Measurements from ENCODE around the gene OR9A4.

Gene OR9A4

DNA sequence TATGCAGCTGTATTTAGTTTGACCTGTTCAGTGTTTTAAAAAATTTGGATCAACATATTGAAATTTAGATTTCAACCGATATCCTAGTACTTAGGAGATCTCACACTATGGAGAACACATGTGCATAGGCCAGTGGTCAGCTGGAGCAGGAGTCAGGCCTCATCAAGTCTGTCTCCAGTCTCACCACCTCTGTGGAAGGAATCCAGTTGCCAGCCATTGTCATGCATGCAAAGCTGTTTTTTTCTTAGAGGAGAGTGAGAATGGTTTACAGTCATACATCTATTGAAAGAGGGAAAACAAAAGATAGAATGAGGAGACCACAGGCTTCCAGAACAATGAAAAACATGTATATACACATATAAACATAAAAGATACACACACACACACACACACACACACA, 38.1 kb downstream of the OR9A4 start:
- Histone ChIP-seq H3K36me3 (ENCODE audit: insufficient read depth, insufficient read length, low read length) (no peaks in the 10 kb centered on the region), H3K9me3 (ENCODE audit: insufficient read depth, low read length) (no peaks in the 10 kb centered on the region), H3K27me3 (ENCODE audit: insufficient read depth, insufficient read length) (no peaks in the 10 kb centered on the region), H3K4me3 (ENCODE audit: insufficient read length, low read depth) (no peak overlapping the region), H3K4me1 (ENCODE audit: insufficient read depth, insufficient read length) (no peaks in the 10 kb centered on the region), H3K9ac (ENCODE audit: insufficient read length, low read depth) (no peak overlapping the region)
- TF ChIP-seq SUZ12 (IDR thresholded peaks at IDR 0.05; ENCODE audit: extremely low read depth, insufficient read depth, insufficient read length) (no peak), ZNF274 (IDR thresholded peaks at IDR 0.05; ENCODE audit: low read depth, low read length) (no peak), YY1 (IDR thresholded peaks at IDR 0.05; ENCODE audit: insufficient read depth, insufficient read length) (no peak)
- peak; percentile 48 for DNase-seq (ENCODE audit: low read depth, low spot score)

DNA sequence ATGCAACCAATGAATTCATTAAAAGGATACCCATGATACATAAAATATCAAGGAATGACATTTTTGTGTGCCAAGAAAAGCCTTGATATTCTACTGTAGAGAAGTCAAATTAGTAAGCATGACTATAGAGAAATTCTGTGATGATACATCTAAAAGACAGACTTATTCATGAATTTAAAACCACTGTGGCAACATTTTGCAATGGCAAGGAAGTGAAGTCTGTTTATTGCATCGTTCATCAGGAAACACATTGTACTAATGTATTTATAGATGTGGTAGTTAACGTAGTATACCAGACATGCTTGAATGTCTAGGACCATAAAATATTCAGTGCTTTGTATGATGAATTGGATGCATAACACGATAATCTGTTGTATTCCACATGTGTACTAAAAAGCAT, 39.9 kb downstream of the OR9A4 start:
- no peak overlapping the region for H3K4me3 ChIP-seq (ENCODE audit: insufficient read length, low read depth)
- H3K9ac ChIP-seq (ENCODE audit: insufficient read length, low read depth), result no peak overlapping the region
- H3K27me3 ChIP-seq (ENCODE audit: insufficient read depth, insufficient read length), result no peaks in the 10 kb centered on the region
- DNase-seq (ENCODE audit: low read depth, low spot score), result no peak
- no peak for TF ChIP-seq ZNF274 (IDR thresholded peaks at IDR 0.05; ENCODE audit: low read depth, low read length)
- TF ChIP-seq YY1 (IDR thresholded peaks at IDR 0.05; ENCODE audit: insufficient read depth, insufficient read length), result no peak
- TF ChIP-seq SUZ12 (IDR thresholded peaks at IDR 0.05; ENCODE audit: extremely low read depth, insufficient read depth, insufficient read length), result no peak
- no peaks in the 10 kb centered on the region for H3K4me1 ChIP-seq (ENCODE audit: insufficient read depth, insufficient read length)
- no peaks in the 10 kb centered on the region for H3K9me3 ChIP-seq (ENCODE audit: insufficient read depth, low read length)
- no peaks in the 10 kb centered on the region for H3K36me3 ChIP-seq (ENCODE audit: insufficient read depth, insufficient read length, low read length)

DNA sequence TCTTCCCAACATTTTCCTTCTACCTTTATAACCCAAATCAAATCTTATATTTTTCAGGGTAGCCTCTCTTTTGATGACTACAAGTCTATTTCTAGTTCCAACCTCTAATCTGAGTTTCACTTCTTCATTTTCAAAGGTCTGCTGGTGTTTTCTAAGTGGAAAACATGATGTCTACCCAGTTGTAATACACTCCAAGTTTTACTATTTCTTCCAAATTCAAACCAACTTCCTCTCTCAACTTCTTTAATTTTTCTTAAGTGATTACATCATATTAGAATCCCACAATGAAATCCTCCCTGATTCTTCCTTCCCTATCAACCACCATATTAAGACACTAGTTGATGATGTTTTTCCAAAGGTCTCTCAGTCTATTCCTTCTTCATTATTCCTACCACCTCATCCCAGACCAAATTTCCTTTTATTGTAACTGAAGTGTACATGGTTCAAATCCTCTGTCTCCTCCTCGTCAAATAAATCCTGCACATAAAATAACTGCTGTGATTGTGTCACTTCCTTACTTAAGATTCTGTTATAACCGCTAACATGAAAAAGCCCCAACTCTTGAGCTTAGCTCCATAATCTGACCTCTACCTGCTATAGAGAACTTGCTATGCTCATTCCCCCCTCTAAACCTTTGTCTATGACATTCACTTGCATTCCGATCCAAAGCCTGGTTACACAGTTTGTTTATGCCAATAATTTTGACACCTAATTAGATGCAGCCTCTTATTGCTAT, 44.7 kb downstream of the OR9A4 start:
- H3K9ac ChIP-seq (ENCODE audit: insufficient read length, low read depth), result no peak overlapping the region
- TF ChIP-seq ZNF274 (IDR thresholded peaks at IDR 0.05; ENCODE audit: low read depth, low read length) (no peak), YY1 (IDR thresholded peaks at IDR 0.05; ENCODE audit: insufficient read depth, insufficient read length) (no peak), SUZ12 (IDR thresholded peaks at IDR 0.05; ENCODE audit: extremely low read depth, insufficient read depth, insufficient read length) (no peak)
- no peaks in the 10 kb centered on the region for H3K4me1 ChIP-seq (ENCODE audit: insufficient read depth, insufficient read length)
- no peak for DNase-seq (ENCODE audit: low read depth, low spot score)
- H3K9me3 ChIP-seq (ENCODE audit: insufficient read depth, low read length), result no peaks in the 10 kb centered on the region
- H3K4me3 ChIP-seq (ENCODE audit: insufficient read length, low read depth), result no peak overlapping the region
- no peaks in the 10 kb centered on the region for H3K36me3 ChIP-seq (ENCODE audit: insufficient read depth, insufficient read length, low read length)
- H3K27me3 ChIP-seq (ENCODE audit: insufficient read depth, insufficient read length), result no peaks in the 10 kb centered on the region
